NK-92 (cell line): ENCODE data around the gene ADAMTS7.
"Not testable (repeated sequence)": the region's sequence is repeated elsewhere in the genome, so short reads cannot be mapped to it uniquely, and the experiment has no call there.

Source experiments
- DNase-seq: peaks from one replicate; lab custom pipeline; 2025; ENCODE audit not compliant: unreplicated experiment; lab: John Stamatoyannopoulos, UW

ADAMTS7 gene

DNA sequence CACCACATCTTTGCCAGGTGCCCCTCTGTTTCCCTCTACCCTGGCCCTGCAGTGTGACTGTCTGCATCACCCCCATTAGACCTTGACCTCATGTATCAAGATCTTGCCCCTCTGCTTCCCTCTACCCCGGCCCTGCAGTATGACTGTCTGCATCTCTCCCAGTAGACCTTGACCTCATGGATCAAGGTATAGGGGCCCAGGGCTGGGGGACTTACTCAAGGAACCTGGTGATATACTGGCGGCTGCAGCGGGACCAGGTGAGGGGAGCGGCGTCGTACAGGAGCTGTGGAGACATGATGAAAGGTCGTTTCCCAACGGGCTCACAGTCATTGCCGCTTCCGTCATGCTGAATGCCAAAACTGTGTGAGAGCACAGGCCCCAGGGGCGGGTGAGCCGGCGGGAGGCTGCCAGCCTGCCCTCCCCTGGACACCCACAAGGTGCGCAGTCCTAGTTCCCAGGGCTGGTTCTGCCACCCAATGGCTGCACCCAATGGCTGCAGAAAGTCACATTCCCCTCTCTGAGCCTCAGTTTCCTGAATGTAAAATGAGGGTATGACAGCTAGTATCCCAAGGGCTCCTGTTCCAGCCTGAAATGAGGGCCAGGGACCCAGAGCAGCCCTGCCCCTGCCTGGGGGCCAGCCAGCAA, 23.1 kb downstream of the ADAMTS7 start:
- no peak for DNase-seq

DNA sequence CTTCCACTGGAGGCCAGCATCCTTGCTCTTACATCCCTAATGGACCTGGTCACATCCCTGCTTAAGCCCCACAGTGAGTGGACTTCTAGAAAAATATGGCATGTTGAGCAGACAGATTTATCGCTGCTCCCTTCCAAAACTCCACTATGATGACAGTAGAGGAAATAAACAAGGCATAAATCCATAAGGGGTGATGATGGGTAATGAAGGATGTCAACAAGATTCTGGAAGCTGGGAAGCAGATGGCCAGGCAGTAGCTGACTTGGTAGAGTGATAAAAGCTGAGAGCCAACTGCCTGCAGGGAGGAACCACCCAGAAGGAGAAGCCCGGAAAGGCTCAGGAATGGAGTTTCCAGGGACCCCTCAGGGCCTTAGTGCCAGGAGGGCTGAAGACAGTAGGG, 28.9 kb downstream of the ADAMTS7 start:
- not testable (repeated sequence) for DNase-seq

DNA sequence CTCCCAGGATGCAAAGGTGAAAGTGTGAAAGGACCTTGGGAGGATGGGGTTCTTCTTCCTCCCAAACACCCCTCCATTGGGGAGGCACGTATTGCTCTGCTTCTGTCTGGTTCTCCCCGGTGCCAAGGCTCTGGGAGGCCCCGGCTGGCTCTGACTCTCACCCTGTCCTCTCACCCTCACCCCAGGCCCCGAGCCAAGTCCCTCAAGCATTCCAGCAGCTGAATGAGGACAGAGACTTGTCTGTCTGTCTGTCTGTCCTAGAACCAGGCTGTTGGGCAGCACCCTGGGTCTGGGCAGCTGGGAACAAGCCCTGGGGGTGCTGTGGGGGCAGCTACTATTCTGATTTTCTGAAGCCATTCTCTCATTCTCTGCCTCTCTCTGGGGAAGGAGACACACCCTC, 29.9 kb downstream of the ADAMTS7 start:
- DNase-seq = not testable (repeated sequence)

DNA sequence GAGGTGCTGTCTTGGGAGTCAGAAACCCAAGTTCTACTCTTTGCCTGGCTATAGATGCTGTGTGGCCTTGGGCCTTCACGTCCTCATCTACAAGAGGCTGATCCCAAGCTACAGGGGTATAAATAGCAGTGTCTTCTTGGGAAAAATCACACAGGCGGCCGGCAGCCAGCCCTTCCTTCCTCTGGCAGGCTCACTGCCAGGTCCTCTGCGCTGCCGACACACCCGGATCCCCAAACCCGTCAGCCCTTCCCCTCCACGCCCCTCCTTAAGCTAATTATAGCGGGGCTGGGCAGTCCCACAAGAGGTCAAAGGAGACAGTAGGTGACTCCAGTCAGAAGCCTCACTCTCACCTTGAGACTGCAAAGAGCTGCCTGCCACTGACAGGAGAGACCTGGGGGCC, 31.3 kb downstream of the ADAMTS7 start:
- not testable (repeated sequence) for DNase-seq

DNA sequence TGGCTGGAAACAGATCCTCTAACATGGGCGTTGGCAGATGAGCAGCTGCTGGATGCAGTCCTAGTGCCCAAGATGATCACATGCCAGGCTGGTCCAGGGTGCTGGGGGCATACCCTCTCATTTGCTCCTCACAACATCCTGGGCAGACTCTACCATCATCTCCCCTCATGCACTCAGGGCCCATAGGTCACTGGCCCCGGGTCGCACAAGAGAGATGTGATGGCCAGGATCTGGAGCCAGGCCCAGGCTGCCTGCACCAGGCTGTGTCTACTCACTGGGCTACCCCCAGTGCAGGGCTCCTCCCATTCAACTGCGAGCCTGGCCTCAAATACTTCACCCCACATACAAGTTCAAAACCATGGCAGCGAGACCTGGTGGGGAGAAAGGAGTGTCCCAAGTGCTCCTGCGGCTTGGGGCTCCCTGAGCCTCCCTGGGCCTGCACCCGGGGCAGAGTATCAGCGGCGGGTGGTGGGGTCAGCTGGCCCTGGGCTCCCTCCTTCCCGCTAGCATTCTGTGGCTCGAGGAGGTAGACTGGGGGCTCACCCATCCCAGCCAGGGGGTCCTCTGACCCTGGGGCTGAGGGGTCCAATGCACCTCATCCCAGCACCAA, 32.0 kb downstream of the ADAMTS7 start:
- DNase-seq = not testable (repeated sequence)

DNA sequence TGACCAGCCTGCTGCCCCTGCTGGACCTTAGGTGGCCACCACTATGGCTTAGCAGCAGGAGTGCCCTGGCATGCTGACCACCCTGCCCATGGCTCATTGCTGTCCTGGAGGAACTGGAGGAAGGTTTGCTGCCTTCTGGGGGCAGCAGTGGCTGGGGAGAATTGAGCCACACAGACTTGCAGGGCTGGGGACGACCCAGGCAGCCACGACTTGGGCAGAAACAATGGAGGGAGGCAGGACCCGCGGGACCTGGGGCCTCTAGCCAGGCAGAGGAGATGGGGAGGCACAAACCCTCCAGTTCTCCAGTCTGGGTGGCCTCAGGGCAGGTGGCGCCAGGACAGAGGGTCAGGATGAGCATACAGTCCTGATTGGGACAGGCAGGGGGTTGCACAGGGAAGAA, 32.8 kb downstream of the ADAMTS7 start:
- DNase-seq = no peak

DNA sequence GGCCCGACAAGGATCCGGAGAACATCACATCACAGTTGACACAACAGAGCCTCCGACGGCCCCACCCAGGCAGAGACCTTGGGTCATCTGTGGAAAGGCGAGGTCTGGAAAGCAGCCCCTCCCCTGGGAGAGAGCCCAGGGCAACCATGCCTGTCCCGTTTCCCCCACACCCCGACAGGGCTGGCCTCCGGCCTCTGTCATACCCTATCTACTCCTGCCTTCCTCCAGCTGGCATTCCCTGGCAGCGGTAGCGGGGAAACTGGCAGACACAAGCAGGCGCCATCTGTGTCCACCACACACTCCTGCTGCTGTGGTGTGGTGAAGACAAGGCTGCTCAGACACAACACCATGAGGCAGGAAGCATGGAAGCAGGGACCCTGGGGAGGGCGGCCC, 33.3 kb downstream of the ADAMTS7 start:
- DNase-seq = not testable (repeated sequence)

DNA sequence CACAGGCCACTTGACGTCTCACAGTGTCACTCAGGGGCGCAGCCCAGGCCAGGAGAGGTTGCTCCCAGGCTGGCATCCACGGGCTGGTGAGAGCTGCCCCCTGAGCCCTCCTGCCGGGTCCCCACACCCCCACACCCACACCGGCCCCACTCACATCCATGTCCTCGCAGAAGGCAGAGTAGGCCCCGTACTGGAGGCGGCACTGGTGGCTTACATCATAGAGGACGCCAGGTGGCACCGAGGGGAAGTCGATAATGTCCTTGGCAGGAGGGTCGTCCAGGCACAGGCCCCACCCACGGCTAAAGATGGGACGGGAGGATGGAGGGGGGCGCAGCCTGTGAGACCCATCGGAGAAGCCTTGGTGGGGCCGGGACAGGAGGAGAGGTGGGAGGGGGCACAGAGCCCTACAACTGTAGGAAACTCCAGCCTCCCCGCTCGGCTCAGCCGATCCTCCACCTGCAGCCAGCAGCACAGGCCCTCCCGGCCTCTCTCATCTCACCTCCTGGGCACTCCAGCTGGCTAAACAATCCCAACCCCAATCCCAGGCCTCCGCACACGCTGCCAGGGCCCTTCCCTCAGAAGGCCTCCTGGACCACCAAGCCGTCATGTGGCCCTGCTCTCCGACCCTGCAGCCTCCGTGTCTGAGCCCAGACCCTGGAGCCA, 33.8 kb downstream of the ADAMTS7 start:
- not testable (repeated sequence) for DNase-seq

DNA sequence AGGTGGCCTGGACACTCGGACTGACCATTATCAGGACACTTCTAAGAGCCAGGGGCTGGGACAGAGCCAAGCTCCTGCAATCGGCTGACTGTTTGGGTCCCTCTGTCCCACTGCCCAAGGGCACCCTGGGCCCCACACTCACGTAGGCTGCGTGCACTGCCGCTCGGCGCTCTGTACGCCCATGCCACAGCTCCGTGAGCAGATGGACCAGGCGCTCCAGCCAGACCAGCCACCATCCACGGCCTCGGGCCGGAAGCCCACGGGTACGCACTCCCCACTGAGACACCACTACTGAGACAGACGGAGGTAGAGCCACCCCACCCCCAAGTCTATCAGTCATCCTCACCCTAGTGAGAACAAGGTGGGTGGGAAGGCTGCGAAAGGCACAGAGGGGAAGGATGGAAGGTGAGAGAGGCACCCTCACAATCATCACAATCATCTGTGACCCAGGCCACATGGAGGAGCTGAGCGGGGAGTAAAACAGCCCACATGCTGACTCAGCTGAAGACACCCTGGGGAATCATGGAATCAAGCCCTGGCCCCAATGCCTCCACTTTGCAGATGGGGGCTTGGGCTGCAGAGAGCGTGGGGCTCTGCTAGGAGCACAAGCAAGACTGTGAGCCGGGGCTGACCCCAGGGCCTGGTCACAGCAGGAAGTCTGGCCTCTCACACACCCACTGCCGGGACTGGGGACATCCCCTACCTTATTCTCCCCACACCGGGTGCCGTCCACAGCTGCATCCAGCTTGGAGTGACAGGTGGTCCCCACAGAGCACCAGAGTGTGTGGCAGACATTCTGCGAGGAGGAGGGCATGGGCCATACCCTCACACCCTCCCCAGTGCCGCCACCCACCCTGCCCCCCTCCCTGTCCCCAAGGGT, 35.0 kb downstream of the ADAMTS7 start:
- DNase-seq = not testable (repeated sequence)

DNA sequence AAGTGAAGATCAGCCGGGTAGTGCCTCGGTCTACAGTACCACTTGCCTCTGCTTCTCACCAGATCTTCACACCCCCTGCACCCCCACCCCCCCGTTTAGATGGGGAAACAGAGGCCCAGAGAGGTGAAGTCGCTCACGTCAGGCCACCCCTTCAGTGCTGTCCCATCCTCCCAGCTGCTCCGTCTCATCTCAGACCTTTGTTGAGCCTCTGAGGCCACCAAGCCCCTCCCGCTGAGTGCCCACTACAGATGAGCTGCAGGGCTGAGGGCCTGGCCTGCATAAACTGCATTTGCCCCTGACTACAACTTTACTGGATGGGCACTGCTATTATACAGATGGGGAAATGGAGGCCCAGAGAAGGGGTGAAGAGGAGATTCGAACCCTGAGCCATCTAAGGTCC, 35.8 kb downstream of the ADAMTS7 start:
- DNase-seq = no peak

DNA sequence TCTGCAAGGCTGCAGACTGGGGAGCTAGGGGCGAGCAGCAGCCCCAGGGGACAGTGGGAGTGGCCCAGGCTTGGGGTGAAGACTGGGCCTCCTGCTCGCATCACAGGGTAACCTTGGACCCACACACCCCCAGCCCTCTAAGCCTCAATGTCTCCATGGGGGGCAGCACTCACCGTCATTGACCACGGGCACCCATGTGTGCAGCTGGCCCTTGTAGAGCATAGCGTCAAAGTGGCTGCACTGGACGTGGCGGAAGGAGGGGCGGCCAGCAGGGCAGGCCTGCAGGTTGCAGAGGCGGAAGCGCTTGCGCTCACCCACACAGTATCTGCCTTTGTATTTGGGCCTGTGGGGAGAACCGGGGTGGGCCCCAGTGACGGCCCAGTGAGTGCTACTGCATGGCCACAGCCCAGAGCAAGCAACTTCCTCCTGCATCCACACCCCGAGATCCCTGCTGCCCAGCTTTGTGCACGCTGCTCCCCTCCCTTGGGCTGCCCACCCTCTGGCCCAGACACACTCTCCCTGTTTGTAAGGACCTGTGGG, 36.7 kb downstream of the ADAMTS7 start:
- not testable (repeated sequence) for DNase-seq

DNA sequence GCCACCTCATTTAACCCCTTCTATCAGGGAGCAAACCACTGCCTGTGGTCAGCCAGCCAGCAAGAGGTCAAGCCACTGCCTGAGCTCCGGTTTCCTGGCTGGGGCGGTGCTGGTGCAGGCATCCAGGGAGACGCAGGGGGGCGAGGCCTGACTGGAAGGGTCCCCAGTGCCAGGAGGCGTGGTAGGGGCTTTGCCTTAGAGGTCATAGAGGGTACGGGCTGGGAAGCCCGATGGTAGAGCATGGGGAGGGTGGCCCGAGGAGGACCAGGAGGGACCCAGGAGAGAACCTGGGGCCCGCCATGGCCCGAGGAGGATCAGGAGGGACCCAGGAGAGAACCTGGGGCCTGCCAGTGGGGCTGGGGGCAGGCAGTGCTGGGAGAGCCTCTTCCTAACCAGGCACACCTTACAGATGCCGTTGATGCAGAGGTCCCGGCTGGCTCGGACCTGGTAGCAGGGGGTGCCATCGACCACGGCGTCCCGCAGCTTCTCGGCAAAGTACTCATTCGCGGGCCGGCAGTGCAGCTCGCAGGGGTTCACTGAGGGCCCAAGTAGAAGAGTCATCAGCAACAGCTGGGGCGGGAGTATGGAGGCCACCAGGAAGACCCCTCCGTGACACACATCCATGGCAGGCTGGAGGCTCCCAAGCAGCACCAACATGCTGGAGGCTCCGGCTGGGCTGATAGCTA, 37.4 kb downstream of the ADAMTS7 start:
- DNase-seq = not testable (repeated sequence)

DNA sequence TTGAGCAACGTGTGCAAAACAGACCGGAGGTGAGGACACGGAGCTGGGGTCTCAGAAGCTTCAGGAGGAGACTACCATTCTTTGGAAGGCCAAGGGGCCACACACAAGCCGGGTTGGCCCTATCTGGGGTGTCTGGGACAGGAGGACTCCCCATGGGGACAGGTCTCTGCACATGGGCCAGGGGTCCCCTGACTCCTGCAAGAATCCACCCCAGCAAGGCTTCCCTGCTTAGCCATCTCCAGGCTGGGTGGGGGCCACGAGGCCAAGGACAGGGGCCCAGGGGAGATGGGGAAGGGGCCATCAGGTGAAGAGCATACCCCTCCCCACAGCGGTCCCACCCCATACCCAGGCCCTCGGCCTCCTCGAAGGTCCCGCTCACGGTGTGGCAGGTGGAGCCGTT, 38.5 kb downstream of the ADAMTS7 start:
- no peak for DNase-seq

DNA sequence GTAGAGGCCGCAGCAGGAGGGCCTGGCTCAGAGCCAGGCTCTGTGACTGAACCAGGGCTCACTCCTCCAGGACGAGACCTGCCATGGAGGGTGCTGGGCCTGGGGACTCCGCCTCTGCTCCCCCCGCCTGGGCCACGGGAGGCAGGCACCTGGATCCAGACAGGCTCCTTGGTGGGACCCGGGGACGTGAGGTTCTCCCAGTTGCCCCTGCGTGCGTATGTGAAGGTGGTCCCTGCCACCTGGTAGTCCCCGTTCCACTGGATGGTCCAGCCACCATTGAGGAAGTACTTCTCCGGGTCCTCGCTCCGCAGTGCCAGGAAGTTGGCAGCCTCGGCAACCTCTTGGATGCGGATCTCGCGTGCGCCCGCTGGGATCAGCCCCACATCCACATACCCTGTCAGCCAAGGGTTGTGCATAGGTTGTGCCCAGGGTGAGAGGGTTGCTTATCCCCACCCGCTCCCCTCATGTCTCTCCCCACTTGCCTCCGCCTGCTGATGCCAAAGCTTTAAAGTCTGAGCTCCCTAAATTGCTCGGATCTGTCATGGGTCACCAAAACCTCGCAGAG, 39.7 kb downstream of the ADAMTS7 start:
- DNase-seq = not testable (repeated sequence)

DNA sequence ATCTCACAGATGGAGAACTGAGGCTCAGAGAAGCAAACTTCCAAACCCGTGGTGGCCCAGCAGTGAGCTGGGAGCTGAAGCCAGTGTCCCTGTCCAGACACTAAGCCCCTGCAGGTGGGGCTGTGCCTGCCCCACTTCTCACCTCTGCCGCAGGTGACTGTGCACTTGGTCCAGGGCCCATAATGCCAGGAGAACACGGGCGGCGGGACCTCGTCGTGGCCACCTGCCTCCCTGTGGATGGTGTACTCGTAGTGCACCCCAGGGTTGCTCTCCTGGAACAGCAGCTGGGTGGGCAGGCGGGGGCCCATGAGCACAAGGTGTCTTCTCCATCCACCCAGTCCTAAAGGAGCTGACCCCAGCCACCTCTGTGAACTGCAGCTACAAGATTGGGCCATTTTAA, 40.2 kb downstream of the ADAMTS7 start:
- not testable (repeated sequence) for DNase-seq

DNA sequence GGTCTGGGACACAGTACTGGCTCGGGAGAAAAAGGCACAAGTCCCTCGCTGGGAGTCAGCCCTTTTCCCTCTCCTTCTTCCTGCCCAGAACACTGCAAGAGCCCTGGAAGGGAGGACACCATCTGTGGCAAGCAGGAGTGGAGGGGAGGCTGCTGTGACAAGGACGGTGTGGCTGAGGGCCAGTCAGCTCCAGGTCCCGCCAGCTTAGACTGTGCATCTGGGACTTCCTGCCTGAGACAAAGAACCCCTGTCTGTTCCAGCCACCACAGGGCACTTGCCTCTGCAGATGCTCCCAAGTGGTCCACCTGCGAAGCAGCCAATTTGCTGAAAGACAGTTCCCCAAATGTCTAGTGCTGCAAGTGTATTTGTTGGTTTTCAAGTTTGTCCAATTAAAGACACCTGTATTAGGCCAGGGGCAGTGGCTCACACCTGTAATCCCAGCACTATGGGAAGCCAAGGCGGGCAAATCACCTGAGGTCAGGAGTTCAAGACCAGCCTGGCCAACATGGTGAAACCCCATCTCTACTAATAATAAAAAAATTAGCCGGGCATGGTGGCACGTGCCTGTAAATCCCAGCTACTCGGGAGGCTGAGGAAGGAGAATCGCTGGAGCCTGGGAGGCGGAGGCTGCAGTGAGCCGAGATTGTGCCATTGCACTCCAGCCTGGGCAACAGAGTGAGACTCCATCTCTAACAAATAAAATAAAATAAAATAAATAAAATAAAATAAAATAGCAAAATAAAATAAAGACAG, 41.6 kb downstream of the ADAMTS7 start:
- DNase-seq = not testable (repeated sequence)

DNA sequence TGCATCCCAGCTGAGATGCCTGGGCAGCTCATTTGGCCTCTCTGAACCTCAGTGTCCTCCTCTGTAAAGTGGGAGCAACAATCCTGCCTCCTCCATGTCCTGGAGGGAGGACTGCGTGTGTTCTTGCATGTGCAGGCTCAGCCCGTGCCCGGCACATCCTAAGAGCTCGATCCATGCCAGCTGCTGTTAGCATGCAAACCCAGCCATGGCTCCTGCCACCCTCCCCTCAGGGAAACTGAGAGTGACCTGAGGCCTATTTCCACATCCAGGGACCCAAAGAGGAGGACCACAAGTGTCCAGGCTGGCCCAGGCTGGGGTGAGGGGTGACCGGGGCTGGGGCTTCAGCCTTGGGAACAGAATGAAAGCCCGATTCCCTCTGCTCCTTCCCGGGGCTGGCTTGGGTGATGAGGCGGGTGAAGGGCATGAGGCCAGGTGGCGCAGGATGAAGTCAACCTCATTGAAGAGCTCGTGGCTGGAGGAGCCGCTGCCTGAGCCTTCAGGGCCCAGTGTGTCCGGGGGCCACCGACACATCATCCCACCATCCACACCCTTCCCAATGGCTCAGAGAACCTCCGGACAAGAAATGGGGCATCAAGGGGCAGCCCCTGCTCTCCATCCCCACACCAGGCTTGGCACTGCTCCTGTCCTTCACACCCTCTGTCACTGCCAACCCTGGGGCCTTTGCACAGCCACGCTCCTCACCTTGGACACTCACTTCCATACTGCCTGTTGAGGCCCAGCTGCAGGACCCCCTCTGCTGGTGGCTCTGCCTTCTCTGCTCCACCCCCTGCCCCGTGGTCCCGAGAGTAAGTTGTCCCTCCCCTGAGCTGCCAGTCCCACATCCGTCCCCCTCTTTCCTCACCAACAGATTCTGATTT, 42.5 kb downstream of the ADAMTS7 start:
- no peak for DNase-seq

DNA sequence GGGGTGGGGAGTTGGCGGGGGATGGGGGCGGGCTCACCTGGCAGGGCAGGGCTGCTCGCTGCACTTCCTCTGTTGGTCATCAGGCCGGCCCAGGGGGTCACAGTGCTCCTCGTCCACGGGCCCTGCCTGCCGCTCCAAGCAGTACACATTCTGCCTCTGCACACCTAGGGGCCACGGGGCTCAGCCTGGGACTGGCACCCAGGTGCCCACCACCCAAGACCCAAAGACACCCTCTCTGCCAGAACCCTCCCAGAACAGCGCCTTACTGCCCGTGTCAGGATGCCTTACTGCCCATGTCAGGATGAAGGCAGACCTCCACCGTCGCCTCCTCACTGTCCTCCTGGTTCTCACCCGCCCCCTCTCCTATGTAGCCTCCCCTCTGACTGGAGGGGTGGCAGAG, 43.2 kb downstream of the ADAMTS7 start:
- DNase-seq = no peak
